PFSK-1 (cell line): ENCODE results near the gene ELAVL4.

Experiments used
- FOXP2 ChIP-seq: optimal IDR thresholded peaks from 2 replicates; pipeline ENCODE3; 2011; ENCODE audit warnings: borderline replicate concordance, control low read depth, inconsistent platforms; ENCODE audit not compliant: insufficient read depth; ENCODE audit errors: extremely low read length, extremely low read depth
- POLR2AphosphoS5 ChIP-seq: IDR thresholded peaks from 2 replicates; pipeline ENCODE4 v1.6.1; 2012; ENCODE audit warnings: low read depth, mild to moderate bottlenecking, control low read depth, low read length, moderate library complexity
- REST ChIP-seq, 2 experiments: IDR thresholded peaks; 2 replicates each; pipeline versions ENCODE4 v1.6.1 to v1.8.0; 2011 to 2012; ENCODE audit warnings: low read depth in 2 of 2, low read length in 2 of 2, control low read depth in 1 of 2, inconsistent platforms in 1 of 2, mild to moderate bottlenecking in 1 of 2, moderate library complexity in 1 of 2; ENCODE audit not compliant: insufficient read depth in 1 of 2
- SIN3A ChIP-seq: IDR thresholded peaks from 2 replicates; pipeline ENCODE4 v1.6.1; 2012; ENCODE audit warnings: mild to moderate bottlenecking, low read length, moderate library complexity, borderline replicate concordance; ENCODE audit not compliant: insufficient read depth
- TAF1 ChIP-seq: IDR thresholded peaks from 2 replicates; pipeline ENCODE4 v1.6.1; 2012; ENCODE audit warnings: low read length, control low read depth, borderline replicate concordance; ENCODE audit not compliant: insufficient read depth

DNA sequence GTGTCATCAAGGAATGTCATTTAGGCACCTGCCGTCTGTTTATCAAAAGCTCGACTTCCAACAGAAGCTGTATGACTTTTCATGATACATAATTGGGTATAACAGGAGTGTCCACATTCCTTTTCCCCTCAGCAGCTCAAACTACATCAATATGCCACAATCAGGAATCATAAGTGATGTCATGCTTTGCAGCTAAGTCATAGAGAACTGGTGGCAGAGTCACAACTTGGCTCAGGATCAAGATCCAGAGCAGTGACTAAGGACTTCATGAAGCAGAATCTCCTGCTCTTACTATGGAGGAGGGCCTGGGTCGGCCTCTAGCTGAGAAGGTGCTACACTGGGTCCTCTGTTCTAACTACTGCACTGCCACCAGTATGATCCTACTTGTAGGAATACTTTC, 48.4 kb upstream of the ELAVL4 start:
- TF ChIP-seq POLR2AphosphoS5 (no peak), REST (IDR thresholded peaks at IDR 0.05; ENCODE audit: insufficient read depth in 1 of 2, low read depth in 2 of 2, low read length in 2 of 2) (no peak), SIN3A (no peak), TAF1 (no peak), FOXP2 (no peak)
